OCI-M1 (cell line): ENCODE data around the gene CPN1.

Source experiments
- DNase-seq: peaks from one replicate; lab custom pipeline; 2025; lab: John Stamatoyannopoulos, UW

Gene CPN1

GRCh38 chr10:100076750-100077149, 4.9 kb downstream of the CPN1 start:
- no peak for DNase-seq

- DNase-seq, result no peak
These were observed 6.0 kb downstream of the CPN1 start for GRCh38 chr10:100075426-100076220.

- DNase-seq, result no peak
These were observed 9.2 kb downstream of the CPN1 start for GRCh38 chr10:100072514-100072913.

- no peak for DNase-seq
These were observed 10.1 kb downstream of the CPN1 start for GRCh38 chr10:100071529-100071928.

- no peak for DNase-seq
These were observed 14.2 kb downstream of the CPN1 start for GRCh38 chr10:100067466-100067865.

GRCh38 chr10:100065084-100065660, 16.5 kb downstream of the CPN1 start:
- no peak for DNase-seq

GRCh38 chr10:100061401-100061800, 20.3 kb downstream of the CPN1 start:
- no peak for DNase-seq

- DNase-seq, result no peak
These were observed 23.7 kb downstream of the CPN1 start for GRCh38 chr10:100057948-100058347.

- no peak for DNase-seq
These were observed 27.8 kb downstream of the CPN1 start for GRCh38 chr10:100053686-100054460.

GRCh38 chr10:100046021-100046486, 35.6 kb downstream of the CPN1 start:
- peak; percentile 88 for DNase-seq

GRCh38 chr10:100045592-100045991, 36.1 kb downstream of the CPN1 start:
- no peak for DNase-seq

- DNase-seq, result no peak
These were observed 37.9 kb downstream of the CPN1 start for GRCh38 chr10:100043796-100044195.

- no peak for DNase-seq
These were observed 38.3 kb downstream of the CPN1 start for GRCh38 chr10:100043344-100043743.

- DNase-seq, result no peak
These were observed 40.2 kb downstream of the CPN1 start for GRCh38 chr10:100041306-100042002.

- DNase-seq, result no peak
These were observed 43.1 kb downstream of the CPN1 start for GRCh38 chr10:100038561-100039071.

- no peak for DNase-seq
These were observed 43.8 kb downstream of the CPN1 start for GRCh38 chr10:100037758-100038315.

- no peak for DNase-seq
These were observed 44.8 kb downstream of the CPN1 start for GRCh38 chr10:100036850-100037249.

- no peak for DNase-seq
These were observed 47.8 kb downstream of the CPN1 start for GRCh38 chr10:100033766-100034418.

- no peak for DNase-seq
These were observed 54.3 kb downstream of the CPN1 start for GRCh38 chr10:100027416-100027815.

GRCh38 chr10:100025576-100025975, 56.1 kb downstream of the CPN1 start:
- DNase-seq, result no peak

GRCh38 chr10:100024748-100025147, 56.9 kb downstream of the CPN1 start:
- DNase-seq, result no peak
